Measurements from ENCODE around the gene MSRB1.
"Not testable (repeated sequence)": the region's sequence is repeated elsewhere in the genome, so short reads cannot be mapped to it uniquely, and the experiment has no call there.

Gene MSRB1

DNA sequence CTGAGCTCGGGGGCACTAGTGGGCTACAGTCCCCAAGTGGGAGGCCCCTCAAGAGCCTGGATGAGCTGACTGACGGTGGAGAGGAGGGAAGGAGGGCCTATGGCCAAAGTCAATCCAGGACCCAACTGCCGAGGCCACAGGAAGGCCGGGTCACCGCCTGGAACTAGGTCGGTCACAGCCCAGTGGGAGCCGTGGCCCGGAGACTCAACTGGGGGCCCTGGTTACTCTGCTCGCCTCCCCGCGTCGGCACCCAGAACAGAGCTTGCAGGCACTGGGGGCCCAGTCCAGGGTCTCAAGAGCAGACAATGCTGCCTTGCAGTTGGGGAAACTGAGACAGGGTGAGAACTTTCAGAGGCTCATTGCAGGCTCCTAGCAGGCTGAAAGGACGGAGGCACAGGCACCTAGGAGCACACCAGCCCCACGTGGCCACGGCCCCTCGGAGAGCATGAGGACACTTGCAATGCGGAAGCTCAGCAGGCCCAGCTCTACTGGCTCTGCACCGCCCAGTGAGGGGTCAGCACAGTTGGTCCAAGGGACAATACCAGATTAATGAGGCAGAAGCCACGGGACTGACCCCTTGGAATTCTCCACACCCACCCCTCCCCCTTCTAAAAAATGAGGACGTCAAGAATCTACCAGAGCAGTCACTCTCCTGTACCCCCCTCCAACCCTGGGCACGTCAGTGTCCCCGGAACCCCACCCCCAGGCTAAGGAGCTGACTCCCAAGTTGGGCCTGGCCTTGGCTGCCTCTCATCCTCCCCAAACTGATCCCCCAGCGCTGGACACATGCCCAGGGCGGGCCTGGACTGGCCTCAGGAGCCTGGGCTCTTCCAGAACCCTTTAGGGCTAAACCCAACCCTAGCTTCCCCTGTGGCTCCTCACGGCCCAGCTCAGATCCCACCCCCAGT lies 27.0 kb downstream of the MSRB1 start:
- DNase-seq = no peak

- DNase-seq = no peak
These were observed 28.0 kb downstream of the MSRB1 start for GRCh38 chr16:1914988-1915387.

DNA sequence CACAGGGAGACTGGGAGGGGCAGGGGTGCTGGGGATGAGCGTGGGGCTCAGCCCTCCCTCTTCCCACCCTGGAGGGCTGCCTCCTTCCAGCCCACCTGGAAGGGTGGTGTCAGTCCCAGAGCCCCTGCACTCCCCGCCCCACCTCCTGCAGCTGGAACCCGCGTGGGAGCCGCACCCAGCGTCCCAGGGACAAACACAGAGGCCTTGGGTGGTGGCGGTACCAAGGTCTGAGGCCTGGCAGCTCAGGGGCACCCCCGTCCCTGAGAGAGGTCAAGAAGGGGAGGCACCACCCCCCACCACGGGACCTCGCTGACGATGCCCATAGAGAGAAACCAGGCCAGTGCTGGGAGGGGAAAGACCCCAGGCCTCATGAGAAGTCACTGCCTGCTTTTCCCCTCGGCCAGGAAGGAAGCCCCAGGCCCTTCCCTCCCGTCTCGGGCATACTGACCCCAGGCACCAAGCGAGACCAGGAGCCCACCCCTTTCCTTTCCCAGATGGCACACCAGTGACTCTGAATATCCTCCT lies 28.9 kb downstream of the MSRB1 start:
- DNase-seq = no peak

GRCh38 chr16:1913327-1914083 lies 29.5 kb downstream of the MSRB1 start:
- no peak for DNase-seq

GRCh38 chr16:1912215-1912543 lies 30.8 kb downstream of the MSRB1 start:
- DNase-seq = no peak

DNA sequence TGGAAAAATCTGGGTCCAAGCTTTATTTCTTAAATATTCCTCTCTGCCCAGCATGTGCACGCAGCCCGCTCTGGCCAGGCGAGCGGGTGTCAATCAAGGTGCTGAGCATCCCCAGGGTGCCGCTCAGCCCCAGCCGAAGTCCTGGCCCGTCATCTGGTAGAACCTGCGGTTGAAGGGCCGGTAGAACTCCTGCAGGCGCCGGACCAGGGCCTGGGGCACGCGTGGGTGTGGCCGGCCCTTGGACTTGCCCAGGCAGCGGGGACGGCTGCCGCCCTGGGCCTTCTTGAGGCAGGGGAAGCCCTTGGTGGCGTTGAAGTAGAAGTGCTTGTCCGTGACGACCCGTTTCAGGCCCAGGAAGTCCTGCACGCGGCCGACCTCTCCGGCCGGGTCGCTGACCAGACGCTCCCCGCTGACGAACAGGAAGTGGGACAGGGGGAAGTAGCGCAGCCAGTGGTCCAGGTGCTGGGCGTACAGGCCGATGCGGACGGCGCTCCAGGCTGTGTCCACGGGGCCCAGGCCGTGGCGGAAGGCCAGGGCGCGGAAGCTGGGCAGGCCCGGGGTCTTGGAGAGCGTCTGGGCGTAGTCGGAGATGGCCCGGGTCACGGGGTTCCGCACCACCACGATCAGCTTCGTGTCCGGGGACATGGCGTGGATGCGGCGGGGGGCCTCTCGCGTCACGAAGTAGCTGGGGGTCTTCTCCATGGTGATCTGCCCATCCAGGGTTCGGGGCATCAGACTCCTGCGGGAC lies 31.4 kb downstream of the MSRB1 start:
- DNase-seq = no peak

- DNase-seq = peak; percentile 44 to 83
These were observed 33.3 kb downstream of the MSRB1 start for GRCh38 chr16:1909561-1910231.

- DNase-seq = peak in 1 of 2 experiments; percentile 28
These were observed 34.0 kb downstream of the MSRB1 start for GRCh38 chr16:1908983-1909382.

DNA sequence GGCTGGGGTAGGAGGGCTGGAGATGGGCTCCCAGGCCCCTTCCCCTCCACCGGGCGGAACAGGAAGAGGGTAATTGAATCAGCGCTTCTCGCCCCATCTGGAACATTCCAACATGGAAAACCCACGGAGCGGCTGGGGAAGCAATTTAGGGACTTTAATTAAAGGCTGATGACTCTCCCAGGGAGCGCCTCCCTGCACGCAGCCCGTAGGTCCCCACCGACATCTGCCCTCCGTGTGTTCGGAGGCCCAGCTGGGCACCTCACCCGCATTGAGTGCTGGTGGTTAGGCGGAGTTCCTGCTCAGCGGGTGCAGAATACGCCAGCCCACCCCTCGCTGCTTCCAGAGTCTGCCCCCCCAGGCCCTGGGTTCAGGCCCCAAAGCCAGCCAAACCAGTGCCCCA lies 34.8 kb downstream of the MSRB1 start:
- peak in 1 of 2 experiments; percentile 28 for DNase-seq

DNA sequence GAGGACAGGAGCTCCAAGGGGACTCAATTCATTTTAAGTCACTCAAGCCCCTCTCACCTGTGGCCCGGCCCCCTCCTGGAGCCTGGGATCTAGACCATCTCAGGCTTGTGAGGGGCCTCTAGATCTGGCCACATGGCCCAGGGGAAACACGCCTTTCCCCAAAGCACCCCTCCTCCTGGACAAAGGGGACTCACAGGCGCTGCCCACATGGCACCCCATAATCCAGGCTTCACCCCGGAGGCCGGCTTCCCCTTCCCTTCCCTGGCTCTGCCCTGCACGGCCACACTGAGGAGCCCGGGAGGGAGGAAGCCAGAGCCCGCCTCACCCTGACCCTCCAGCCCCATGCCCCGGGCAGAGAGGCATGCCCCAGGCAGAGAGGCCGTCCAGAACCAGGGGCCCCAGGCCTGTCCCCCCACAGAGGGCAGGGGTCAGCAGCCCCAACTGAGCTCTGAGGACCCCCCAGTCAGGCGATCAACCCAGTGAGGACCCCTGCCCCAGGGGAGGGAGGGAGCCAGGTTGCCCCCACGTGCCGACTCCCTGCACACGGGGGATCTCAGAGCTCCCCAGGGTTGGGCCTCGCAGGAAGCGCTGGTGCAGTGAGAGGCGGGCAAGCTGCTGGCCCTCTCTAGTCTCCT lies 35.7 kb downstream of the MSRB1 start:
- no peak for DNase-seq

DNA sequence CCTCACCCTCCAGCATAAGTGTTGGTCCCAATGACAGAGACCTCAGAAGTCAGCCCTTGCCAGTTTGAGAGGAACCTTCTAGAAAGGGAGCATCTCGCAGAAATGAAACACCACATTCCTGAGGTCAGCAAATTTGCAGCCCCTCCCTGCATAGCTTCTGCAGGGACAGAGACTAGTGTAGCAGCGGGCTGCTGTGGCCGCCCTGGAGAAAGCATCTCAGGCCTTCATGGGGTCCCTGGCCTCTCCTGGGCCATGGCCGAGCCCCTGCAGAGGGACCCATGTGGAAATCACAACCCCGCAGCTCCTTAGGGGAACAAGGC lies 36.2 kb downstream of the MSRB1 start:
- no peak for DNase-seq

DNA sequence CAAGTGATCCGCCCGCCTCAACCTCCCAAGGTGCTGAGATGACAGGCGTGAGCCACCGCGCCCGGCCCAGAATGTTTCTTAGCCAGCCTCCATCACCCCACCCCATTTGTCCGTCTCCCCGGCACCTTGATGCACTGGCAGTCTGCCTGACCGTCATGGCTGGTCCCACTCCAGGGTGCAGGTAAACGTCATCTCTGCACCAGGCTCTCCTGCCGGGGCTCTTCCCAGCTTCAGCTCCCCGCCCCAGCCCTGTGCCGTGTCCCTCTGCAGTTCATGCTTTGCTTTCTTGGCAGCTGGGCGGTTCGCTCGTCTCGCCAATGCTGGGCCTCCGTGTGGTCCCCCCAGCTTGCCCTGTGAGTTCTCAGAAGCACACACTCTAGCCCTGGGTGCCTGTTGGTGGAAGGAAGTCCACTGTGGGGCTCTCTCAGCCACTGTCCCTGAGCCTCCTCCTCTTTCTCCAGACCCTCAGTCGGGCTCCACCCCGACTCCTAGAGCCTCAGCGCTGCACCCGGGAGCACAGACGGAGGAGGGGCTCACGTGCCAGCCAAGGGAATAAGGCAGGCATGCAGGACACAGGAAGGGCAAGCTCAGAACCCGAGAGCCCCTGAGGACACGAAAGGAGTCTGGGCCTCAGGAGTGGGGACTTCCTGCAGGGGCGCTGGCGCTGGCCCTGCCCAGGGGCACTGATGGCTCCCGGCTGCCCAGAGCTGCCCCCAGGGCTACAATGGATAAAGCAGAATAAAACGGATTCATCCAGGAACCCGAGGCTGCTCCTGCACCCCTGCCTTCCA lies 36.7 kb downstream of the MSRB1 start:
- DNase-seq = no peak

DNA sequence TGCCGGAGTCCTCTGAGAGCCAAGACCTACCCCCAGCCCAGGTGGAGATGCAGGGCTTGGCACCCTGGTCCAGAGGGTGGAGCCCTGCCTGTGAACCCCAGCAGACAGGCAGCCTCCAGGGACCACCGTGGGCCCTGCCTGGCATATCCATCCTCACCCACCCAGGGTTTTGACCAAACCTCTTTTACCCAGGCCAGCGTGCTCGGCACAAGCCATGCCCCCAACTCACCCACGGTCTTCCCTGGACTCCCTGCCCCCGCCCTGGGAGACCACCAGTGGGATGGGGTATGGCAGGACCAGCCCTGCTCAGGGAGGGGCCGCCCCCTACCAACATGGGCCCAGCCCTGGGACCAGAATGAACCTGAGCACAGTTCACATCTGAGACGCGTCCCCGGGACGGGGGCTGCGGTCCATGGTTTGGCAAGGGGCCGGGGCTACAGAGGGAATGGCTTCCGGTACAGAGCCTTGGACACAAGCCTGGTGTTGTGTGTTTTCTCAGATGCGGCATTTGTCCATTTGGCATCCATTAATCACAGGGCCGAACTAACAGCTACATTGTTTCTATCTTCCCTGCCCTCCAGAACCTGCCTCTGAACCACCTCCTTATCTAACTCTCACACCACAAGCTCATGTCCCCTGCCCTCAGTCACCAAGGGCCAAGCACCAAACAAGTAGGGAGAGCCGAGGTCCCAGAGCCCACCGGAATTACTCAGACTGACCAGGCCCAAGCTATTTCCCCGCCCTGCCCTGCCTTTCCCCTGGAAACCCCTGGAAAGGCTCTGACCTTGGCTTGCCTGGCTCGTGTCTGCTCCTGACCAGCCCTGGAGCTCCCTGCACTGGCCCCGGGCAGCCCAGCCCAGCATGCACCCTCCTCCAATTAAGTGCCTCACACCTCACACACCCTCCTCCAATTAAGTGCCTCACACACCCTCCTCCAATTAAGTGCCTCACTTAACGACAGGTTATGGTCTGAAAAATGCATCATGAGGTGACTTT lies 38.9 kb downstream of the MSRB1 start:
- no peak for DNase-seq

GRCh38 chr16:1903220-1903574 lies 39.8 kb downstream of the MSRB1 start:
- DNase-seq = no peak

DNA sequence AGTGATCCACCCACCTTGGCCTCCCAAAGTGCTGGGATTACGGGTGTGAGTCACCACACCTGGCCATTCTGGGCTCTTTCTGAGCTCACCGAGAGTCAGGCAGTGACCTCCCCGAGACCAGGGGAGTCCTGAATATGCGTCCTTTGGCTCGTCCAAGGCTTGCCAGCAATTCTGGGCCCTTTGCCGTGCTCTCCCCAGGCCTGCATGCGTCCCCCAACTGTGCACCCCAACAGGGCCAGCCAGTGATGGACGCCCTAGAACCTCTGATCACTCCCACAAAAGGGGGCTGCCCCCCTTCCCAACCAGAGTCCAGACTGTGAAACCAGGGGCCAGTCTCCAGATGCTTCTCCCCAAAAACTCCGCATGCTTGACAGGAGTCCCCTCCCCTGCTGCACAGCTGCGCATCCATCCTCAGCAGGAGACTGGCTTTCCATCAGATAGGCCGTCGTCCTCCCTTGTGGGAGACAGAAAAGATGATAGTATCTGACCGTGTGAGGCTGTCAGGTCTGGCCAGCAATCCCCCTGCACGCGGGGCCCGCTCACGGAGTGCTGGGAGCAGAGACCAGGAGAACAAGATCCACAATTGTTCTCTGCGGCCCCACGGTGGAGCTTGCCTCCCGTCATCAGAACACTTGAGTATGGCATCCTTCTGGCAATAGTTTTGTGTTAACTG lies 40.3 kb downstream of the MSRB1 start:
- DNase-seq = no peak

DNA sequence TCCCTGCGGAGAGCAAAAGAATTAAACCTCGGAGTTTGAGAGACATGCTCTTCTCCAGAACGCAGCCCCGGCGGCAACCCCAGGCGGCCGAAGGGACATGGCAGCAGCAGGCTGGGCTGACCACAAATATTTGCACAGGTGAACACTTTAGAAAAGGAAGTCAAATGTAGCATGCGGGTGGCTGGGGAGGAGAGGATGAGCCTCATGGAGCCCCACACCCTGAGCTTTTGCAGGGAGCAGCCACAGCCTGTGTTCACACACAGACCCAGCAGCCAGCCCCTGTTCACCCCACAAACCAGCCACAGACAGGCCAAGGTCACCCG lies 42.6 kb downstream of the MSRB1 start:
- DNase-seq = no peak

DNA sequence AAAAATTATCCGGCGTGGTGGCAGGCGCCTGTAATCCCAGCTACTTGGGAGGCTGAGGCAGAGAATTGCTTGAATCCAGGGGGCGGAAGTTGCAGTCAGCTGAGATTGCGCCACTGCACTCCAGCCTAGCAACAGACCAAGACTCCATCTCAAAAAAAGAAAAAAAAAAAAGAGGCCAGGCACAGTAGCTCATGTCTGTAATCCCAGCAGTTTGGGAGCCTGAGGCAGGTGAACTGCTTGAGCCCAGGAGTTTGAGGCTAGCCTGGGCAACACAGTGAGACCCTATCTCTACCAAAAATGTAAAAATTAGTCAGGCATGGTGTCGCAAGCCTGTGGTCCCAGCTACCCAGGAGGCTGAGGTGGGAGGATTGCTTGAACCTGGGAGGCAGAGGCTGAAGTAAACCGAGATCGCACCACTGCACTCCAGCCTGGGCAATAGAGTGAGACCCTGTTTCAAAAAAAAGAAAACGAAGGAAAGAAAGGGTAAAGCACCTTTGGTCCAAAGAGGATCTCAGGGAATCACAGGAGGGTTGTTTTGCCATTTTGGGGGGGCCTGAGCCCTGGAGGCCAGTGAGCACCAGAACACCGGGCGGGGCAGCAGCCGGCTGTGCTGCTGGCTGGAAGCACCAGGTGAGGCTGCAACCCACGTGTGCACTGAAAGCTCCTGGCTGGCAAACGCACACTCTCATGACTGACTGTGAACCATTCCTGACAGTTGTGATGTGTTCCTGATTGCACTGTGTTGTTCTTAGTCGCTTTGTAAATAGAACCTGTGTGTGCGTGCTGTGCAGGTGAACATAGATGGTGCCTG lies 43.2 kb downstream of the MSRB1 start:
- no peak for DNase-seq

GRCh38 chr16:1897692-1898091 lies 45.3 kb downstream of the MSRB1 start:
- DNase-seq = not testable (repeated sequence)

All from NCI-H524 (cell line).